Stimulated activated CD8-positive, alpha-beta memory T cell treated with anti-CD3 and anti-CD28 coated beads, Interleukin-4, amount 100 ng/mL, for 4 hours (primary cell): ENCODE results near the gene C5orf58.
A peak's percentile ranks its signal among the peaks of the same experiment; 100 is the strongest.
"Not testable (repeated sequence)": the region's sequence is repeated elsewhere in the genome, so short reads cannot be mapped to it uniquely, and the experiment has no call there.

ENCODE experiments used
- DNase-seq, 2 donors: peaks; one replicate each; pipeline ENCODE4 v3.0.0-alpha.2; 2020; ENCODE audit warnings: low read depth in 2 of 2, low spot score in 1 of 2

Gene C5orf58

DNA sequence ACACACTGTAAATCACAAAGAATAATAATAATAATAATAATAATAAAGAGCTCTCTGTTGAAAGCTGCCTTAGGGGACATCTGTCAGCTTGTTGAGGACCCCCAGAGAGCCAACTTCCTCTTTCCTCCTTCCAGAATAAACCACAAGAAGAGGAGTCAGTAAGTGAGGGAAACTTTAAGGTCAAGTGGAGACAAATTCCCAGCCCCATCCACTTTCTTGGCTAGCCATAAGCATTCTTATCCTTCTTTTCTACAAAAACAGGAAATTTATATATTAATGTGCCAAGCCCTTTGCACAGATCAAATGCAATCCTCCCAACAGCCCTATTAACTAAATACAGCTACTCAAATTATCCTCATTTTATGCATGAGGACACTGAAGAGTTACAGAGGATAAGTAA is 9.4 kb upstream of the C5orf58 start:
- DNase-seq, result no peak

DNA sequence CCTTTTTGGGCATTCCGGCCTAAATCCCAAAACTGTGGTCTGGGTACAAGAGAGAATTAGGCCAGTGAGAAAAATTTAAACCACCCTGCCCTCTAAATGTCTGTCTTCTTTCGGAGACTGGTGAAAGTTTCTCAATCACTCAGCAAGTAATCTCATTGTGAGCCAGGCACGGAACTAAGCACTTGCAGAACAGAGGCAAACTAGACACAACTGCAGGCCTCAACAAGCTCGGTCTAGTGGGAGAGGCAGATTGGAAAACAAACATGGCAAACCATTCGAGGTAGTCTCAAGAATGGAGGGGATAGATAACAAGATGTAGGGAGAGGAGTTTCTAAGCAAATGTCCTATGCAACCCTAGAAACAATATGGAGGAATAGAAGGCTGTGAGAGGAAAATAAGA is 8.9 kb upstream of the C5orf58 start:
- DNase-seq, result no peak

DNA sequence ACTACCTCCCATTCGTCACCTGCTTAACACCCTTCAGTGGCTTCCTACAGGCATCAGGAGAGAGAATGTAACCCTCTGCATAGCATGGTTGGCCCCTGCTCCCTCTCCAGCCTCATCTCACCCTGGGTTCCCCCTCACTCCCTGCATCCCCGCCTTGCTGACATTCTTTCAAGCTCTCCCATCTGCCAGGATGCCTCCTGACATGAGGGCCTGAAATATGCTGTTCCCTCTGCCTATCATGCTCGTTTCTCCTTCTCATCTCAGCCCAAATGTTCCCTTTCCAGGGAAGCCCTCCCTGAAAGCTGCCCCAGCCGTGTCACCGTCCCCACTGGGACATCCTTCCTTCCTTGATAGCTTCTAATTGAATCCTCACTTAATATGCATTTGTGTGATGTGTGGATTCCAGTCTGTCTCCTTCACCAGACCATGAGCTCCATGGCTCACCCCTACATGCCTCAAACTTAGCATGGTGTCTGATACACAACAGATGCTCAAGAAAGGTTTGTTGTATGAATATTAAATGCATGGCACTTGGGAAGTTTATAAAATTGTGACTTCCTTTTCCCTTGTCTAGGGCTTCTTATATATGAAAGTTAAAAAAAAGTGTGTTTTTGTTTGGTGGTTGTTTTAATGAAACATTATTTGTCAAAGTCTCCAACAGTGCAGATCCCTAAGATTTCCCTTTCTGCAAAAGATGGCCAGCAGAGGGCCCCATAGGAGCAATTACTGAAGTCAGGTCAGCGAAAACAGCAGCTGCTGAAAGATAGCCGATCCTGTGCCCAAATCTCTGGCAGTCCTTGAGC is 7.3 kb upstream of the C5orf58 start:
- DNase-seq, result peak; percentile 45 to 71

DNA sequence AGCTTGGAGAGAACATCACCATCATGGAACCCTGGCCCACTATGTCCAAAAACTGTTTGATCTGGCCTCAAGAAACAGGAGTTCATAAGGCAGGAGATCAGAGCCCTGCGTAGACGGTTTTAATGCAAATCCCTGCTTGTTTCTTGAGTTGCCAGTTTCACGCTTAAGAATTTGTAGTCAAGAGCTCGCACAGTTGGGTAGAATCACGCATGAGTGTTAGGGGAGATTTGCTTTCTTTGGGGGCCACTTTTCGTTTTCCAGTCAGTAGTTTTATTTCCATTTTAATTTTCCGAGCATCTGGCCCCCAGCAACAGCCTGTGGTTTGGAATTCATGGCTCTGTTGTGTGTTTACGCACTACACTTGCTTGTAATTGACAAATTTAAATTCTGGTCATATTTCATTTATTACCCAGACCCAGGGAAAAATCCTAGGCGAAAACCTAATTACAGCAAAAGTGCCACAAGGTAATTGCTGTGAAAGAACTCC is 6.6 kb upstream of the C5orf58 start:
- DNase-seq, result no peak

DNA sequence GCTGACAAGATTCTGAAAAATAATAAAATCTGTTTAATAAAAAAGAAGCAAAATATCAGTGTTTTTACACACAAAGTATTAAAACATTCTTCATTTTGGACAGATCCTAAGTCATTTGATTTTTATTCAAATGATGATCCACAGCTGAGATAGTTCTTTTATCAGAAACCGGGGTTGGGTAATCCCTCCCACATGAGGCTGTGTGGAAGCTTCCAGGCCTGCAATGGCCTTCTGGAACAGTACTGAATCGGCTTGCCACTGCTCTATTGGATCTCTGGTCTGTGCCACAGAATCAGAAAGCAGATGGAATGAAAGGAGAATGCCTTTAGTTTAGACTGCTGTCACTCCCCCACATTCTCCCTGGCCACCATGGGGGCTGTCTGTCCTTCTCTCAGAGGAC is 6.1 kb upstream of the C5orf58 start:
- DNase-seq, result no peak

DNA sequence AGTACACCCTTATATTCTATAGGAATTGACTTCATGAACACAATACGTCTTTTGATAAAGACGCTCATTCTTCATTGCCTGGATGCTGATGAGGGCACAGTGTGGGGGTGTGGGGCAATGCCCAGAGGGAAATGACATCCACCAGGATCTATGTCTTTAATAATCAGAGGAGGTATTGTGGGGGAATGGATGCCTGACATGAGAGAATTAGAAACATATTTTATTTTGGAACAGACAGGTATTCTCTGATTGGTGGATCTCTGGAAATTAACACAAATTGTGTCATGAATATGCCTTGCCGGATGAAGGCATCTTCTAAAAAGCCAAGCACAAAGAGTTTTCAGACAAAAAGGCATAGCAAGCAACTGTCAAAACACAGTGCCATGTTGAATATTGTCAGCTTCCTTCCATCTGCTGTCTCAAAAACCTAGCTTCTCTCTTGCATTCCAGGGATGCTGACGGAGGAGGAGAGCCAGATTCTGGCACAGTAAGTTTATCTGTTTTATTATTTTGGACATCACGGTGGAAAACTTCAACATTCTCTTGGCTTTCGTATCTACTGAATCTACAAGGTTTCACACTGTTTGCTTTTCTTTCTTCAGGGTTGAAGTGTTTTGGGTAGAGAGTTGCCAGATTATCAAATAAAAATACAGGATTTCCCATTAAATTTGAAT is 3.9 kb upstream of the C5orf58 start:
- no peak for DNase-seq

DNA sequence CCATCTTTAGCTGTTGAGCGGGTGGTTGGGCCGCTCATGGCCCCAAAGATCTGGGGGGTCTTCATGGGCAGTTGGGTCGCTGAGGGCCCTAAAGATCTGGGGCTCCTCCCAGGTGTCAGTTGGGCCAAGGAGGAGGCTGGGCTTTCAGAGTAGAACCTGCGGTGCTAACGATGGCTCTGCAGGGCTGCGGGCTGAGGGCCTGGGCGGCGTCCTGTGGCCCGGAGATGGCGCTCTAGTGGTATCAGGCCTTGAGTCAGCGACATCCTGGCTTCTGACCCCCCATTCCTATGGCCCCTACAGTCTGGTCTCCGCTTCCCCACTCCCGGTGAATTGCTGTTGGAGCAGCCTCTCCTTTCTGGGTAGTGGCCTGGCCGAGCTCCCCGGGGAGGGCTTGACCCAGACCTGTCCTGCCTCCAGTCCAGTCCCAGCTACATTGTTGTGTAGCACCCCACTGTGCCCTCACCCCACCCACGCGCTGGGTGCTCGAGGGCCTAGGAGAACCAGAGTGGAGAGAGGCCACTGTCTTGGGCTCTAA is 640 bp downstream of the C5orf58 start:
- DNase-seq, result no peak

DNA sequence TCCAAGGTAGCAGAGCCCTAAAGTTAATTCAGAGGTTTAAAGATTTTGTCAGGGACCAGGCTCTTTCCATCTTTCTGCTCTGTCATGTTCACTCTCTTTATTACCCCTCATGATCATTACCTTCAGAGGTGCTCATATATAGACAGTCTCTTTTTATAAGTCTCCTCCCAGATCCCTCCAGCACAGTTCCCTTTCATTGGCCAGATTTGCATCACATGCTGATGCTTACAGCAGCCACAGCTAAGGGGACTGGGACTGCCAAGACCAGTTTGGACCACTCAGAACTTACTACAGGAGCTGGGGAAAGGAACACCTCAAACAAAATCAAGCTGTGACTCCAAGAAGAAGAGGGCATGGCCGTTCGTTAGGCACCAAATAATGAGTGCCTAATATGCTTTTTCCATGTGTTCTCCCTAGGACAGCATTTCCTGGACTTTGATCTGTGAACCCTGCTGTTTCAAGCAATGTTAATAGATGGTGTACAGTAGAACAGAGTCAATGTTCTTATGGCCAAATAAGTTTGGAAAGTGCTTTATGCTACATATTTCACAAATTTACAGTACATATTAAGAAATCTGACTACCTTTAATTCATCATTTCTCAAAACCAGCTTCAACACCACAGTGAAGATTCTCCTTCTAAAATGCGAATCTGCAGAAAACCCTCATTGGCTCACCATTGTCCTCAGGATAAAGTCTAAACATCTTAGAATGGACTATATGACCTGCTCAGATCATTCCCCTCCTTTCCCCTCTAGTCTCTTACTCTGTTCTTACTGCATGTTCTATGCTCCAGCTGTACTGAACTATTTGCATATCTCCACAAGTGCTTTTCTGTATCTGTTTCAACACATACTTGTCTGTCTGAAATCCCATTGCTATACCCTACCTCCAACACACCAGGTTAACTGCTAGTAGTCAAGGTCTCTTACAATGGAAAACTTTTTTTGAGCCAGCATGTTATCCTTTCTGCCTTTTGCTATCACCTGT is 3.4 kb downstream of the C5orf58 start:
- DNase-seq, result no peak

DNA sequence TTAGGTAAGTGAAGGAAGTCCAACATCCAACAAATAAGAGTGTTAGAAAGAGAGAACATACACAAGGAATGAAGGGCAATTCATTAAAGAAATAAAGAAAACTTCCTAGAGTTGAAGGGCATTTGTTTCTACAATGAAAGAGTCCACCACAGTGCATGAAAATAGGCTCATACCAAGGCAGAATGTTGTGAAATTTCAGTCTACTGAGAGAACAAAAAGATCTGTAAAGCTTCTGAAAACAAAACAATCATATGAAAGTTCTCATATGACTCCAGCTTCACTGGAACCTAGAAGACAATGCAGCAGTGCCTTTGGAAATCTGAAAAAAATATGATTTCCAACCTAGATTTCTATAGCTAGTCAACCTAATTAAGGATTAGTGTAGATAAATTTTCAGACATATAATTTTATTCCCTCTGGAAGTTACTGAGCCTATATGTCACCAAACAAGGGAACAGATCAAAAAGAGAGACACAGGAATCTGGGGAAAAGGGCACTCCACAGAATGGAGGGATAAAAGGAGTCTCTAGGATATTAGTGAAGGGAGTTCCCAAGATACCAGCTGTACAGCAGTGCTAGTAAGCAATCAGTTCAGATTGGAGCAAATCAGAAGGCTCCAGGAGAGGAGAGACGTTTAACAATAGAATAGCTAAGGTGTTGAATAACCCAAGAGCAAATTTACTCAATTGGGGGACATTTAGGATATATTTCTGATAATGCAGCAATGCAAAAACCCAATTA is 5.8 kb downstream of the C5orf58 start:
- DNase-seq, result no peak

DNA sequence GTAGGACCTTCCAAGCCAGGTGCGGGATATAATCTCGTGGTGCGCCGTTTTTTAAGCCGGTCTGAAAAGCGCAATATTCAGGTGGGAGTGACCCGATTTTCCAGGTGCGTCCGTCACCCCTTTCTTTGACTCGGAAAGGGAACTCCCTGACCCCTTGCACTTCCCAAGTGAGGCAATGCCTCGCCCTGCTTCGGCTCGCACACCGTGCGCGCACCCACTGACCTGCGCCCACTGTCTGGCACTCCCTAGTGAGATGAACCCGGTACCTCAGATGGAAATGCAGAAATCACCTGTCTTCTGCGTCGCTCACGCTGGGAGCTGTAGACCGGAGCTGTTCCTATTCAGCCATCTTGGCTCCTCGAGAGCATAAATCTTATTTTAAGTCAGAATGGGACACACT is 12.7 kb downstream of the C5orf58 start:
- DNase-seq, result not testable (repeated sequence)

DNA sequence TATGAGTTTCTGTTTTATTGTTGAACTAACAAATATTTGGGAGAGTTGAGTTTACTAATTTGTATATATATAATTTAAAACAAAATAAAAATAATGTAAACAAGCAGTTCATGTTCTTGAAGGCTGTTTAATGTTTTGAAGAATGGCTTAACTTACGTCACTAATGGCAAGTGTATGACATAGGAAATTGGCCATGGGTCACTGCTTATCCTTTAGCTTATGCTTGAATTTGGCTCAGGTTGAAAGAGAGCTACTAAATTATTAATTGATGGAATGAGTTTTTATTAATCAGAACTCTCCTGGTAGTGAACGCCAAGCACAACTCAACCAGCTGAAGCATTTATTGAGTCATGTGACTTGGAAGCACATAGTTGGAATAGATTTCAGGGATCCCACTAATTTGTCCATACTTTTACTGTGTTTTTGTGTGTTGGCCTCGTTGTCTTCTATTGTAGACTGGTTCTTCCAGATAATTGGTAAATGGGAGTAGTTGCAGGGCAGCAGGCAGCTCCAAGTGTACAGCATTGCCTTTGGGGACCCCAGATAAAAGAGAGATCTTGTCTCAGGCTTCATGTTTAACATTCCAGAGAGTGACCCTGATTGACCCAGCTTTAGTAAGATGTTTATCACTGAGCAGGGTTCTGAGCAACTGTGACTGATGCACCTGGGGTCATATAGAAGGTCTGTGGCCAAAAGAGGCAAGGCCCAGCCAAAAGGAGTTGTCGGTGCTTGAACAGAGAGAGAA is 13.5 kb downstream of the C5orf58 start:
- no peak for DNase-seq

DNA sequence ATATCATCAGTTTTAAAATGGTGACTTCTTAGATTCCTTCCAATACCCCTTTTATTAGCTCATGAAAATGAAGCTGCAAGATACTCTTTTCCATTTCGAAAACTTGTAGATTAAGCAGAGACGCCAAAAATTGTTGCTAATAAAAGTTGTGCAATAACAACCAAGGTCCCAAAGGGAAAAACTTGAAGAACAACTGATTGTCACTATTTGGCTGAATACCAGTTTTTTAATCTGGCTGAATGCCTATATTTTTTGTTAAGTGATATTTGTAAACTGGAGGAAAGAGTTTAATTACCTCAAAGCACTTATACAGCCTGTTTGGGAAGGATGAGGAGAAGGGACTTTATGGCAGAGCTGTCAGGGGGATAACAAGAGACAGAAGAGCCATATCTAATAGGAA is 14.6 kb downstream of the C5orf58 start:
- DNase-seq, result no peak

DNA sequence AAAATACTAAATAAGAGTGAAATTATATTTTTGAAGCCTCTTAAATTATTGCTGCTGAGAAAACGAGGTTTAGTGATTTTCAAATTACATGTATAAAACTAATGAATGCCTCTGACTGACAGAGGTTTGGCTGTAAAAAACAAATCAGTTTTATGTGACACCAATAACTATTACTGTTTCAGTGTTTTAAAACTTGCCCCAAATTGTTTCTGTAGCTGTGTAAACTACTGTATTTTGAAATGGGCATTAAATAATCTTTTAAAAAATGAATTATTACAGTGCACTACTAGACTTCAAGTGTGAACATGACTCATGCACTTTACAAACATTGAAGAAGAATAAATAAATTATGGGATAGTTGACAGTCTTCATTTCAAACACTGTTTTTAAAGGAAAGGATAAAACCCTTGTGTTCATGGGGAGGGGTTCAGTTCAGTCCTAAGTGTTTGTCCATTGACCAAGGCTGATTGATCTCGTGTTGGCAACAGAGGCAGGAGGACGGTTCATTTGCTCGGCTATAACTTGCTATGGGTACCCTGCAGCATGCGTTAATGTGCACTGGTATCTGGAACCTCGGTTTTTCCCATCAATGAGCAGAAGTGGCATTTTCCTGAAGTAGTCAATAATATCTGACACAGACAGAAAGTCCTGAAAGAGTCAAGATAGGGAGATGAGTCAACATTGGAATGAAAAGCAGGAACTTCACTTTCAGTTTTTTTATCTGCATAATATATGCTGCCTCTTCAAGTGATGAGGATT is 15.6 kb downstream of the C5orf58 start:
- DNase-seq, result no peak

DNA sequence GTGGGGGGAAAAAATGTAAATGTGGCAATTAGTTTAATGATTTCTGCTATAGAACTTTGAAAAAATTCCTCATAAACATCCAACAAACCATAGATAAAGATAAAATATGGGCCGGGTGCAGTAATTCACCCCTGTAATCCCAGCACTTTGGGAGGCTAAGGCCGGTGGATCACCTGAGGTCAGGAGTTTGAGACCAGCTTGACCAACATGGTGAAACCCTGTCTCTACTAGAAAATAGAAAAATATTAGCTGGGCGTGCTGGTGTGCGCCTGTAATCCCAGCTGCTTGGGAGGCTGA is 16.1 kb downstream of the C5orf58 start:
- not testable (repeated sequence) for DNase-seq

DNA sequence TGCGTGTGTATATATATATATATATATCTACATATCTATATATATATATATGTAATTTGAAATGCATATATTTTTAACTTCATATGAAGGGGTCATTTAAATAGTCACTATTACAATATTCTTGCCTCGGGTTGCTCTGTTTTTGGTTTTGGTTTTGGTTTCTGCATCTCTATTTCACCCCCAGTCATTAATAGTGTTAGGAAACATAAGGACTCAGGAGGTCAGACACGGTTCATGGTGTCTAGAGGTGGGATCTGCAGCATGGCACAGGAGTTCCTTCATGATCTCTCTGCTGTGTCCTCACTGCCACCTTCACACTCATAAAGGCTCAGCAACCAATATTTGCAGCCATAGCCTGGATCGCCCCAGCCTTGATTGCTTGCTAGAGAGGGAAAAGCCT is 16.6 kb downstream of the C5orf58 start:
- no peak for DNase-seq

DNA sequence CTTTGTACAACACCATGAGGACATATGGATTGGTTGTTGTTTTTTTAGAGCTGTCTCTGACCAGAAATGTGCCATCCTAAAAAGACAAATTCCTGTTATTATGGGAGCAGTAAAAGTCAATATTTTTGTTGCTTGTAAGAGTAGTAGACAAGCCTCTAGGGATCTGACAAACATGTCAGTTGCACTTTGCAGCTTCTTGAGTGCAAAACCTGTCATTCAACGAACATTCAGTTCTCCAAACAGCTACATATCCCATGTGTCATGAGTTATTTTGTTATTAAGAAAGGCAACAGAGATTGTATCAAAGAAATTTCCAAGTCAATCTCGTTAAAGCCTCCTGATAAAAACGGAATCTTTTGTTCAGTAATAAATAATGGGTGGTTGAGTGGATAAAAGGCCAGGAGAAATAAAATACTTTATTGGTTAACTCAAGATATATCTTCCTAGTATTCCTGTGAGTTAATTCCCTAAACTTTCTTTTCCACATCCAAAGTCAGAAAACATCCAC is 18.1 kb downstream of the C5orf58 start:
- no peak for DNase-seq

DNA sequence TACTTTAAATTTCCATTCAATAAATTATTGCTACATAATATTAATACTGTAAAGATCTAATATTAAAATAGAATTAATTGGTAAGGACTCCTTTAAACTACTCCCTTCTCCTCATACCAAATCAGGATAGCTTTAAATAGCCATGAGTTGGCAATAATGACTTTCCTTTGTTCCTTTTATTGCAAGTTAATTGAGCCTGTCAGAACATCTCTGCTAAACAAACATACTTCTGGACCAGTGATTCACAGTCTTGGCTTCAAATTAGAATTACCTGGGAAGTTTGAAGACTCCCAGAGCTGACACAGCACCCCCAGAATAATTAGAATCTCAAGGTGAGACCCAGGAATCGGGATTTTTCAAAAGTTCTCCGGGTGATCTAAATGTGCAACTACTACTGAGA is 18.7 kb downstream of the C5orf58 start:
- no peak for DNase-seq

DNA sequence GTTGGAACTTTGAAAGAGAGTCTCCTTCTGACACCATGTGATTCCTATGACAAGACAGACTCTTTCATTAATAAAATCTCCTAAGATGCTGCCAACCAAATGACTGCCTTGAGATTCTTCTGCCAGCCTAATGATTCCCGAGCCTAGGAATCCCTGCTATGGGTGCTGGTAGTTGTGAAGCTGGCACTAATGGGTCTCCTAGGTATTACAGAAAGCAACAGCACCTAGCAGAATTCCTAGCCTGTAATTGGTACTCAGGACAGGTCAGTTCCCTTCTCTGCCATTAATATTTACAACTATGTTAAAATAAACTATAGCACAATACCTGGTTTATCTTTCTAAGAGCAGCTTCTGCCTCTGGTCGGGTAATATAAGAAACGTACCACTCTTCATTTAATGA is 19.3 kb downstream of the C5orf58 start:
- no peak for DNase-seq

DNA sequence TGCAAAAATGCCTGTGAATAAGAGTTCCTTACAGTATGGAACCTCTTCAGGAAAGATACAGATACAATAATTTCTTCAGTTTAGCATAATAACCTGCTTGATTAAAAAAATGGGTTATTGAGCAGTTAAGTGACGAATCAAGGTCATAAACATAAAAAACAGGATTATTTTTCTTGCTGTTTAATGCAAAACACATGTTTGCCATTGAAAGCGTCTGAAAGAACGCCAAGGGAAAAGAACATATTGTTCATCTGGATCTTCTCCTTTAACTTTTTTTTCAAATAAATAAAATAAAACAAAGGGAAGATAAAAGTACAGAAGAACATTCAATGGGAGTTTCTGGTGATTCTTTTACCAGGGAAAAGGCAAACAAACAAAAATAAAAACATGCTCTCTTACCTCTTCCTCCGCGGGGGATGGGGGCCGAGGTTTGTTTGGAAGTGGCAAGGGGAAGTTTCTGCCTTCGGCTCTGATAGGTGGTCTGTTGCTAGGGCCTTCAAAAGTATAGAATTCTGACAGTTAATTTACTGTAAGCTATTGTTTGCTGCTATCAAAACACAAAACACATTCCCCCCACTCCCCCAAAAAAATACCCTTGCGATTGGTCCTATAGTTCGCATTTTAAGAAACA is 20.1 kb downstream of the C5orf58 start:
- DNase-seq, result no peak
